ENCODE results near the gene RPRML. TPM values are rescaled to one million over a fixed set of nuclear protein-coding genes. Genes with fewer than 3 reads are reported as not detected.

RPRML gene
- total RNA-seq, 1 experiment from 2014 or later = 1.3 TPM

GRCh38 chr17:46935658-46936266, 43.3 kb downstream of the RPRML start:
- Histone ChIP-seq H4K91ac (ENCODE audit: insufficient read length, low read depth, low read length) (no peak overlapping the region), H4K5ac (ENCODE audit: insufficient read length, low read depth, low read length) (no peak overlapping the region), H3K4me2 (ENCODE audit: insufficient read depth, insufficient read length, low read length) (no peak overlapping the region), H3K23ac (ENCODE audit: insufficient read length, low read depth, low read length) (no peak overlapping the region), H2BK15ac (ENCODE audit: low read depth, low read length) (no peak overlapping the region), H3K9ac (ENCODE audit: extremely low read depth, insufficient read length, low read length) (no peak overlapping the region), H3K27ac (ENCODE audit: insufficient read length, low read depth, low read length) (no peak overlapping the region), H3K27me3 (ENCODE audit: insufficient read depth, low read length) (no peaks in the 10 kb centered on the region), H2BK12ac (ENCODE audit: insufficient read length, low read depth, low read length) (no peak overlapping the region), H3K14ac (ENCODE audit: insufficient read depth, low read length) (no peak overlapping the region; the same call in 1 of the 2 replicates), H4K8ac (replicated peaks; ENCODE audit: insufficient read length, low read depth, low read length) (no peak overlapping the region), H2AK5ac (ENCODE audit: insufficient read length, low read length) (no peak overlapping the region), H3K79me2 (ENCODE audit: insufficient read depth, low read length) (no peaks in the 10 kb centered on the region), H3K4me1 (ENCODE audit: insufficient read depth, low read length) (no peaks in the 10 kb centered on the region), H2BK20ac (ENCODE audit: low read depth, low read length, poor library complexity, severe bottlenecking) (no peak overlapping the region), H3T11ph (ENCODE audit: low read length) (no peak overlapping the region), H2AFZ (ENCODE audit: low read length) (no peak overlapping the region), H3K56ac (ENCODE audit: insufficient read length, low read depth, low read length) (no peak overlapping the region), H3K9me3 (ENCODE audit: control insufficient read depth, low read depth, low read length) (no peaks in the 10 kb centered on the region), H2BK120ac (ENCODE audit: low read depth, low read length, poor library complexity, severe bottlenecking) (no peak overlapping the region), H2BK5ac (ENCODE audit: insufficient read length, low read length) (no peak overlapping the region), H4K20me1 (ENCODE audit: control insufficient read depth, insufficient read depth, insufficient read length) (no peaks in the 10 kb centered on the region), H3K18ac (ENCODE audit: insufficient read length, low read depth, low read length) (no peak overlapping the region), H3K23me2 (ENCODE audit: insufficient read length, low read depth, low read length, poor library complexity, severe bottlenecking) (no peaks in the 10 kb centered on the region), H3K79me1 (ENCODE audit: insufficient read depth, low read depth, low read length, poor library complexity, severe bottlenecking) (no peaks in the 10 kb centered on the region), H3K4ac (ENCODE audit: low read depth, low read length) (no peak overlapping the region)
- H3K4me1 Mint-ChIP-seq = no peaks in the 10 kb centered on the region; a peak in 1 of 4 replicates
- no peaks in the 10 kb centered on the region for H3K9me3 Mint-ChIP-seq
- no peak overlapping the region for H3K4me3 Mint-ChIP-seq
- no peaks in the 10 kb centered on the region for H3K27me3 Mint-ChIP-seq (ENCODE audit: low read depth)
- no CpG with 5 or more reads among the region's 7 CpGs for WGBS (ENCODE audit: extremely low coverage, insufficient read length, low lambda C conversion rate)
- DNase-seq = no peak
- H3K36me3 Mint-ChIP-seq (ENCODE audit: insufficient read depth in 1 of 3, low read depth in 3 of 3) = peaks cover 34 to 93% (median 90%) of the 10 kb centered on the region in 3 experiments; a peak in 6 of 7 replicates
- TF ChIP-seq, protein P1, sequence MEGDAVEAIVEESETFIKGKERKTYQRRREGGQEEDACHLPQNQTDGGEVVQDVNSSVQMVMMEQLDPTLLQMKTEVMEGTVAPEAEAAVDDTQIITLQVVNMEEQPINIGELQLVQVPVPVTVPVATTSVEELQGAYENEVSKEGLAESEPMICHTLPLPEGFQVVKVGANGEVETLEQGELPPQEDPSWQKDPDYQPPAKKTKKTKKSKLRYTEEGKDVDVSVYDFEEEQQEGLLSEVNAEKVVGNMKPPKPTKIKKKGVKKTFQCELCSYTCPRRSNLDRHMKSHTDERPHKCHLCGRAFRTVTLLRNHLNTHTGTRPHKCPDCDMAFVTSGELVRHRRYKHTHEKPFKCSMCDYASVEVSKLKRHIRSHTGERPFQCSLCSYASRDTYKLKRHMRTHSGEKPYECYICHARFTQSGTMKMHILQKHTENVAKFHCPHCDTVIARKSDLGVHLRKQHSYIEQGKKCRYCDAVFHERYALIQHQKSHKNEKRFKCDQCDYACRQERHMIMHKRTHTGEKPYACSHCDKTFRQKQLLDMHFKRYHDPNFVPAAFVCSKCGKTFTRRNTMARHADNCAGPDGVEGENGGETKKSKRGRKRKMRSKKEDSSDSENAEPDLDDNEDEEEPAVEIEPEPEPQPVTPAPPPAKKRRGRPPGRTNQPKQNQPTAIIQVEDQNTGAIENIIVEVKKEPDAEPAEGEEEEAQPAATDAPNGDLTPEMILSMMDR (conservative IDR thresholded peaks at IDR 0.05) = no peak
- H3K27ac Mint-ChIP-seq = no peak overlapping the region

Measured in H9 (cell line).